Stomach (tissue), 4 donors: ENCODE measurements around the gene PRKCA.

Source experiments
- CTCF ChIP-seq, 7 experiments: fragments of 450-650 bp in 4 of 7; fragments of 200-600 bp in 3 of 7; sonication (generic) in 3 of 7; IDR thresholded peaks; one replicate each; pipeline ENCODE4 v1.5.1; 2016 to 2019; ENCODE audit warnings: antibody characterized with exemption in 7 of 7, control low read depth in 2 of 7, mild to moderate bottlenecking in 1 of 7
- POLR2A ChIP-seq, 4 donors: fragments of 450-650 bp; IDR thresholded peaks; one replicate each; pipeline ENCODE4 v1.6.1; 2016; ENCODE audit warnings: antibody characterized with exemption in 4 of 4, control low read depth in 2 of 4, mild to moderate bottlenecking in 1 of 4, moderate library complexity in 1 of 4

GRCh38 chr17:66743511-66743910 is 441.1 kb downstream of the PRKCA start:
- TF ChIP-seq CTCF (IDR thresholded peaks at IDR 0.05): no peak
- no peak for TF ChIP-seq POLR2A (IDR thresholded peaks at IDR 0.05)
